Neural progenitor cell (in vitro differentiated cells): ENCODE results near the gene GTPBP3. TPM values are rescaled to one million over a fixed set of nuclear protein-coding genes. Genes with fewer than 3 reads are reported as not detected.

Experiments
- DNase-seq: peaks from one replicate; pipeline ENCODE4 v3.0.0-alpha.2; 2016; ENCODE audit warnings: low spot score
- H2AFZ ChIP-seq: fragments of 200-600 bp; sonication (generic); replicated peaks from 2 replicates; pipeline ENCODE4 v1.6.1; 2016; ENCODE audit warnings: antibody characterized with exemption
- H3F3A ChIP-seq: fragments of 200-600 bp; sonication (generic); 2 replicates; pipeline ENCODE4 v1.6.1; 2016; ENCODE audit warnings: antibody characterized with exemption, low read depth
- H3K27ac ChIP-seq: fragments of 200-600 bp; sonication (generic); 2 replicates; pipeline ENCODE4 v1.5.1; 2016; ENCODE audit warnings: mild to moderate bottlenecking
- H3K27me3 ChIP-seq: fragments of 200-600 bp; sonication (generic); 2 replicates; pipeline ENCODE4 v1.6.1; 2016; ENCODE audit warnings: mild to moderate bottlenecking, moderate library complexity
- H3K36me3 ChIP-seq: fragments of 200-600 bp; sonication (generic); 2 replicates; pipeline ENCODE4 v1.5.1; 2016
- H3K4me1 ChIP-seq: fragments of 200-600 bp; sonication (generic); 2 replicates; pipeline ENCODE4 v1.6.1; 2016; ENCODE audit warnings: mixed run types
- H3K4me2 ChIP-seq: fragments of 200-600 bp; sonication (generic); 2 replicates; pipeline ENCODE4 v1.6.1; 2016
- H3K4me3 ChIP-seq: fragments of 200-600 bp; sonication (generic); 2 replicates; pipeline ENCODE4 v1.5.1; 2016
- H3K79me2 ChIP-seq: fragments of 200-600 bp; sonication (generic); 2 replicates; pipeline ENCODE4 v1.6.1; 2016; ENCODE audit warnings: low read depth
- H3K9ac ChIP-seq: fragments of 200-600 bp; sonication (generic); 2 replicates; pipeline ENCODE4 v1.6.1; 2016
- H3K9me3 ChIP-seq: fragments of 200-600 bp; sonication (generic); 2 replicates; pipeline ENCODE4 v1.5.1; 2016; ENCODE audit warnings: low read depth
- H4K20me1 ChIP-seq: fragments of 200-600 bp; sonication (generic); 2 replicates; pipeline ENCODE4 v1.6.1; 2016; ENCODE audit warnings: low read depth
- H3K27ac Mint-ChIP-seq: 3 replicates; pipeline ENCODE4 v1.8.0; 2021; ENCODE audit warnings: mixed read lengths
- H3K27me3 Mint-ChIP-seq: 2 replicates; pipeline ENCODE4 v1.8.0; 2022; ENCODE audit warnings: low read depth, mild to moderate bottlenecking, inconsistent platforms, moderate library complexity, mixed read lengths; ENCODE audit not compliant: insufficient read depth
- H3K36me3 Mint-ChIP-seq: 3 replicates; pipeline ENCODE4 v1.8.0; 2021; ENCODE audit warnings: mixed read lengths
- H3K4me1 Mint-ChIP-seq: 3 replicates; pipeline ENCODE4 v1.8.0; 2021; ENCODE audit warnings: mixed read lengths
- H3K4me3 Mint-ChIP-seq: 3 replicates; pipeline ENCODE4 v1.8.0; 2021; ENCODE audit warnings: mild to moderate bottlenecking, moderate library complexity, mixed read lengths
- H3K9me3 Mint-ChIP-seq: 3 replicates; pipeline ENCODE4 v1.8.0; 2020; ENCODE audit warnings: mixed read lengths
- EZH2 ChIP-seq: fragments of 200-600 bp; sonication (generic); IDR thresholded peaks from 2 replicates; pipeline ENCODE4 v1.6.1; 2017; ENCODE audit warnings: antibody characterized with exemption, mild to moderate bottlenecking, moderate library complexity
- EZH2phosphoT487 ChIP-seq: fragments of 200-600 bp; sonication (generic); IDR thresholded peaks from 2 replicates; pipeline ENCODE4 v1.6.1; 2017; ENCODE audit warnings: antibody characterized with exemption
- total RNA-seq: library from RNA; depleted of rRNA; stranded (reverse); fragments of >200 nt; gene quantifications from 2 replicates; pipeline ENCODE4 v1.2.3, GENCODE V29; 2015; ENCODE audit warnings: low replicate concordance
- TF ChIP-seq, protein P1 (sequence below): fragments of 200-600 bp; sonication (generic); IDR thresholded peaks from 2 replicates; pipeline ENCODE4 v1.5.1; 2017; ENCODE audit warnings: antibody characterized with exemption, mild to moderate bottlenecking

The GTPBP3 gene
- total RNA-seq, 1 donor from 2014 or later = 13.2 TPM

DNA sequence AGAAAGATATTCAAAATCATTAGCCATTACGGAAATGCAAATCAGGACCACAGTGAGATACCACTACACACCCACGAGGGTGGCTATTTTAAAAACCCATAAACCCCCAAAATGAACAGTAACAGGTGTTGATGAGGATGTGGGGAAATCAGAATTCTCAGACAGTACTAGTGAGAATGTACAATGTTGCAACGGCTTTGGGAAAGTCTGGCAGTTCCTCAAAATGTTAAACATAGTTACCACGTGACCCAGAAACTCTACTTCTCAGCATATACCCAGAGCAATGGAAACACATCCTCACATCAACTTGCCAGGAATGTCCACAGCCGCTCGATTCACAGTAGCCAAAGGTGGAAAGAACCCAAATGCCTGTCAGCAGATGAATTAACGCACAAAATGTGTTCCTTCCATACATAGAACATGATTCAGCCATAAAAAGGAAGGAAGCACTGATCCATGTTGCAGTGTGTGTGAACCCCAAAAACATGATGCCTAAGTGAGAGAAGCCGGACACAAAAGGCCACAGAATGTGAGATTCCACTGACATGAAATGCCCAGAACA lies 32.8 kb downstream of the GTPBP3 start:
- no peak overlapping the region for H3K4me3 Mint-ChIP-seq
- H3K9ac ChIP-seq = no peak overlapping the region
- no peaks in the 10 kb centered on the region for H3K36me3 Mint-ChIP-seq
- no peak overlapping the region for H3K4me2 ChIP-seq
- TF ChIP-seq, protein P1, sequence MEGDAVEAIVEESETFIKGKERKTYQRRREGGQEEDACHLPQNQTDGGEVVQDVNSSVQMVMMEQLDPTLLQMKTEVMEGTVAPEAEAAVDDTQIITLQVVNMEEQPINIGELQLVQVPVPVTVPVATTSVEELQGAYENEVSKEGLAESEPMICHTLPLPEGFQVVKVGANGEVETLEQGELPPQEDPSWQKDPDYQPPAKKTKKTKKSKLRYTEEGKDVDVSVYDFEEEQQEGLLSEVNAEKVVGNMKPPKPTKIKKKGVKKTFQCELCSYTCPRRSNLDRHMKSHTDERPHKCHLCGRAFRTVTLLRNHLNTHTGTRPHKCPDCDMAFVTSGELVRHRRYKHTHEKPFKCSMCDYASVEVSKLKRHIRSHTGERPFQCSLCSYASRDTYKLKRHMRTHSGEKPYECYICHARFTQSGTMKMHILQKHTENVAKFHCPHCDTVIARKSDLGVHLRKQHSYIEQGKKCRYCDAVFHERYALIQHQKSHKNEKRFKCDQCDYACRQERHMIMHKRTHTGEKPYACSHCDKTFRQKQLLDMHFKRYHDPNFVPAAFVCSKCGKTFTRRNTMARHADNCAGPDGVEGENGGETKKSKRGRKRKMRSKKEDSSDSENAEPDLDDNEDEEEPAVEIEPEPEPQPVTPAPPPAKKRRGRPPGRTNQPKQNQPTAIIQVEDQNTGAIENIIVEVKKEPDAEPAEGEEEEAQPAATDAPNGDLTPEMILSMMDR = no peak
- TF ChIP-seq EZH2 (no peak), EZH2phosphoT487 (no peak)
- H3K4me1 ChIP-seq = no peaks in the 10 kb centered on the region
- peaks cover 2% of the 10 kb centered on the region for H3K27me3 Mint-ChIP-seq
- no peaks in the 10 kb centered on the region for H4K20me1 ChIP-seq
- peaks cover 2% of the 10 kb centered on the region for H3K9me3 Mint-ChIP-seq
- no peaks in the 10 kb centered on the region for H3K27me3 ChIP-seq
- H3K4me1 Mint-ChIP-seq = no peaks in the 10 kb centered on the region
- no peak for DNase-seq
- no peaks in the 10 kb centered on the region for H3F3A ChIP-seq
- H3K27ac ChIP-seq = no peak overlapping the region
- H3K9me3 ChIP-seq = no peaks in the 10 kb centered on the region
- H3K79me2 ChIP-seq = no peaks in the 10 kb centered on the region
- H3K4me3 ChIP-seq = no peak overlapping the region
- peak overlapping the region; percentile 55 for H3K27ac Mint-ChIP-seq
- H2AFZ ChIP-seq = no peak overlapping the region
- H3K36me3 ChIP-seq = no peaks in the 10 kb centered on the region

- H3K4me3 ChIP-seq = no peak within 1 kb of the TSS
- H3K79me2 ChIP-seq = no peaks in the 10 kb centered on the region
- Mint-ChIP-seq H3K27ac (no peak within 1 kb of the TSS), H3K4me3 (no peak within 1 kb of the TSS), H3K9me3 (peaks cover 7% of the 10 kb centered on the region), H3K36me3 (no peaks in the 10 kb centered on the region), H3K4me1 (peaks cover 12% of the 10 kb centered on the region), H3K27me3 (no peaks in the 10 kb centered on the region)
- H3K27me3 ChIP-seq = no peaks in the 10 kb centered on the region
- no peaks in the 10 kb centered on the region for H3K36me3 ChIP-seq
- H3K9me3 ChIP-seq = no peaks in the 10 kb centered on the region
- no peak for DNase-seq
- H3K4me2 ChIP-seq = no peak within 1 kb of the TSS
- TF ChIP-seq, protein P1 = no peak
- TF ChIP-seq EZH2phosphoT487 = no peak
- no peak for TF ChIP-seq EZH2
- no peak within 1 kb of the TSS for H2AFZ ChIP-seq
- H4K20me1 ChIP-seq = no peaks in the 10 kb centered on the region
- H3F3A ChIP-seq = peaks cover 4% of the 10 kb centered on the region
- H3K27ac ChIP-seq = no peak within 1 kb of the TSS
- H3K9ac ChIP-seq = no peak within 1 kb of the TSS
- peaks cover 3% of the 10 kb centered on the region for H3K4me1 ChIP-seq
These were observed 39.7 kb downstream of the GTPBP3 start, which contains the start of gene PLVAP for GRCh38 chr19:17376935-17377600. Gene PLVAP, minus strand, starts transcription at chr19:17377342. Its CDS starts 54 bp downstream, at chr19:17377288.

DNA sequence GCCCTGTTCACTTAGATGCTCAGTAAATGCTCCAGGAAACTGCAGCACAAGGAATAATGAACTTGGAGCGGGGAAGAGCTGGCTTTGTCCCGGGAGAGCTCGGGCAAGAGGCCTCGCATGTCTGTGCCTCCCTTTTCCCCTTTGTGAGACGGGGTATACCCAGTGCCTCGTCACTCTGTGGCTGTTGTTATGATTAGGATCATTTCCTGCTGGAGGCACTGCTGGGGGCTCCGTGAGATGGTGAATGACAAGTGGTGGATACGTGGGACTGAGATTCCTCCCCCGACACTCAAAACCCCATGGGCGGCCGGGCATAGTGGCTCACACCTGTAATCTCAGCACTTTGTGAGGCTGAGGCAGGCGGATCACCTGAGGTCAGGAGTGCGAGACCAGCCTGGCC lies 40.9 kb downstream of the GTPBP3 start:
- H3K36me3 Mint-ChIP-seq = no peaks in the 10 kb centered on the region

More for the DNA sequence above, 40.9 kb downstream of the GTPBP3 start:
- H3K79me2 ChIP-seq = no peaks in the 10 kb centered on the region
- H4K20me1 ChIP-seq = no peaks in the 10 kb centered on the region
- TF ChIP-seq EZH2phosphoT487 (no peak), EZH2 (no peak)
- TF ChIP-seq, protein P1 = no peak
- no peak overlapping the region for H3K4me2 ChIP-seq
- H2AFZ ChIP-seq = no peak overlapping the region
- no peak overlapping the region for H3K9ac ChIP-seq
- no peak overlapping the region for H3K4me3 ChIP-seq
- no peaks in the 10 kb centered on the region for H3K9me3 ChIP-seq
- no peak for DNase-seq
- peaks cover 5% of the 10 kb centered on the region for H3F3A ChIP-seq
- no peaks in the 10 kb centered on the region for H3K36me3 ChIP-seq
- no peaks in the 10 kb centered on the region for H3K27me3 ChIP-seq
- Mint-ChIP-seq H3K27ac (no peak overlapping the region), H3K4me3 (no peak overlapping the region), H3K9me3 (peaks cover 7% of the 10 kb centered on the region), H3K4me1 (peaks cover 17% of the 10 kb centered on the region), H3K27me3 (no peaks in the 10 kb centered on the region)
- H3K4me1 ChIP-seq = peaks cover 3% of the 10 kb centered on the region
- H3K27ac ChIP-seq = no peak overlapping the region
